Fibroblast of skin of scalp (primary cell): ENCODE results near the gene RSU1. TPM values are rescaled to one million over a fixed set of nuclear protein-coding genes. Genes with fewer than 3 reads are reported as not detected.
"Not testable (repeated sequence)": the region's sequence is repeated elsewhere in the genome, so short reads cannot be mapped to it uniquely, and the experiment has no call there.

Experiments used
- DNase-seq: peaks from one replicate; pipeline ENCODE4 v3.0.0-alpha.2; 2013
- polyA plus RNA-seq, 2 experiments: library from polyadenylated mRNA; unstranded; fragments of 120-200 nt; gene quantifications; one replicate each; pipeline ENCODE4 v1.2.1, GENCODE V29; 2013; ENCODE audit not compliant: insufficient read length in 2 of 2

RSU1 gene
- polyA plus RNA-seq (2013, experiment 1 of 2; ENCODE audit: insufficient read length) = 281 TPM
- polyA plus RNA-seq (2013, experiment 2 of 2; ENCODE audit: insufficient read length) = 263 TPM

GRCh38 chr10:16817125-16818019 lies at the start of gene RSU1:
Gene RSU1 (minus strand): TSS chr10:16817424. CDS start chr10:16817081, 343 bp downstream.
- DNase-seq = peak; percentile 100

GRCh38 chr10:16866541-16867275 lies 49.5 kb upstream of the RSU1 start:
- no peak for DNase-seq

GRCh38 chr10:16865766-16866165 lies 48.5 kb upstream of the RSU1 start:
- DNase-seq = no peak

GRCh38 chr10:16863766-16864165 lies 46.5 kb upstream of the RSU1 start:
- DNase-seq = no peak

- no peak for DNase-seq
Measured at GRCh38 chr10:16857419-16857818, 40.2 kb upstream of the RSU1 start.

- DNase-seq = peak; percentile 35
Measured at GRCh38 chr10:16856567-16856966, 39.3 kb upstream of the RSU1 start.

- no peak for DNase-seq
Measured at GRCh38 chr10:16856092-16856491, 38.9 kb upstream of the RSU1 start.

- peak; percentile 50 for DNase-seq
Measured at GRCh38 chr10:16854623-16855022, 37.4 kb upstream of the RSU1 start.

GRCh38 chr10:16853809-16854208 lies 36.6 kb upstream of the RSU1 start:
- no peak for DNase-seq

- DNase-seq = peak; percentile 69
Measured at GRCh38 chr10:16853201-16853600, 36.0 kb upstream of the RSU1 start.

GRCh38 chr10:16852624-16853023 lies 35.4 kb upstream of the RSU1 start:
- no peak for DNase-seq

GRCh38 chr10:16848562-16849154 lies 31.4 kb upstream of the RSU1 start:
- DNase-seq = no peak

GRCh38 chr10:16847644-16848043 lies 30.4 kb upstream of the RSU1 start:
- DNase-seq = peak; percentile 32

GRCh38 chr10:16845248-16845647 lies 28.0 kb upstream of the RSU1 start:
- DNase-seq = no peak

GRCh38 chr10:16843252-16843870 lies 26.1 kb upstream of the RSU1 start:
- DNase-seq = peak; percentile 76

- DNase-seq = no peak
Measured at GRCh38 chr10:16835228-16835627, 18.0 kb upstream of the RSU1 start.

GRCh38 chr10:16832351-16833080 lies 15.3 kb upstream of the RSU1 start:
- DNase-seq = peak; percentile 97

GRCh38 chr10:16828701-16829175 lies 11.5 kb upstream of the RSU1 start:
- peak; percentile 80 for DNase-seq

- peak; percentile 84 for DNase-seq
Measured at GRCh38 chr10:16828114-16828568, 10.9 kb upstream of the RSU1 start.

GRCh38 chr10:16827474-16827873 lies 10.2 kb upstream of the RSU1 start:
- DNase-seq = not testable (repeated sequence)

- no peak for DNase-seq
Measured at GRCh38 chr10:16822726-16823360, 5.6 kb upstream of the RSU1 start.
